ENCODE measurements around the gene APOD. TPM values are rescaled to one million over a fixed set of nuclear protein-coding genes. Genes with fewer than 3 reads are reported as not detected.
A peak's percentile ranks its signal among the peaks of the same experiment; 100 is the strongest.

Gene APOD
- total RNA-seq, 1 experiment from 2014 or later = not detected

DNA sequence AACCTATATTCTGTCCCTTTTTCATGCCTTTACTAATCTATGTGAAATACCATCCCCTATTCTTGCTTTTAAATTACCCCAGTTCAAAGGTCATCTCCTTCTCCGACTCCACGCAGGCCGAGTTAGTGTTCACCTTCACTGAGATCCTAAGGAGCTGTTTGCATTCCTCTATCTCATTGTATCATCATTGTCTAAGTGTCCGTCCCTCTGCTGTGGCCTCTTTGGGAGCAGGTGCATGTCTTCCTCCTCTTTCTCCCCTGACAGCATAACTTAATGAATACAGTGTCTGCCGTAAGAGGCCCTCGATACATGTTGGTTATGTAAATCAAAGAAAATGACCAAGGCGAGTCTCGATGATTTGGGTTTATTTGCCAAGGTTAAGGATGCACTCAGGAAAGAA lies 35.7 kb downstream of the APOD start:
- ChIA-PET CTCF (no interaction called here), POLR2A (interaction anchor here (0.6 kb wide), 1 partner anchor 1191 kb away, joined by 4 read pairs; the partner anchor contains the start of gene PAK2)
- Histone ChIP-seq H3K27me3 (ENCODE audit: control insufficient read depth, insufficient read depth, low read length) (no peaks in the 10 kb centered on the region), H3K9me3 (ENCODE audit: control insufficient read depth, insufficient read depth, low read depth, low read length) (no peaks in the 10 kb centered on the region), H3K4me3 (ENCODE audit: low read depth in 2 of 2, low read length in 2 of 2) (no peak overlapping the region), H3K27ac (ENCODE audit: low read length) (no peak overlapping the region), H3K4me1 (ENCODE audit: control insufficient read depth, insufficient read depth, low read length) (0 out of 2 replicates have a peak, but pooled peaks cover 4% of the 10 kb centered on the region), H3K36me3 (ENCODE audit: control insufficient read depth, insufficient read depth, low read length) (no peaks in the 10 kb centered on the region)
- DNase-seq (ENCODE audit: low read depth, low spot score) (no peak), ATAC-seq (no peak)
- intact Hi-C loops (cut with micrococcal nuclease; ENCODE audit: unreplicated experiment) (no loop called here), in situ Hi-C loops (cut with HindIII; ENCODE audit: low pct_unique_long_range_greater_than_20kb, low sequenced_read_pairs) (no loop called here)
- no TSS peak for BruUV-seq (replicated peaks)
- TF ChIP-seq POLR2AphosphoS5 (IDR thresholded peaks at IDR 0.05; ENCODE audit: low read depth, low read length) (no peak), TCF7L2 (IDR thresholded peaks at IDR 0.05; ENCODE audit: low read depth, low read length) (no peak), SIN3A (IDR thresholded peaks at IDR 0.05; ENCODE audit: borderline replicate concordance, insufficient read depth, low read depth, low read length) (no peak)
- TF ChIP-seq, protein P1, sequence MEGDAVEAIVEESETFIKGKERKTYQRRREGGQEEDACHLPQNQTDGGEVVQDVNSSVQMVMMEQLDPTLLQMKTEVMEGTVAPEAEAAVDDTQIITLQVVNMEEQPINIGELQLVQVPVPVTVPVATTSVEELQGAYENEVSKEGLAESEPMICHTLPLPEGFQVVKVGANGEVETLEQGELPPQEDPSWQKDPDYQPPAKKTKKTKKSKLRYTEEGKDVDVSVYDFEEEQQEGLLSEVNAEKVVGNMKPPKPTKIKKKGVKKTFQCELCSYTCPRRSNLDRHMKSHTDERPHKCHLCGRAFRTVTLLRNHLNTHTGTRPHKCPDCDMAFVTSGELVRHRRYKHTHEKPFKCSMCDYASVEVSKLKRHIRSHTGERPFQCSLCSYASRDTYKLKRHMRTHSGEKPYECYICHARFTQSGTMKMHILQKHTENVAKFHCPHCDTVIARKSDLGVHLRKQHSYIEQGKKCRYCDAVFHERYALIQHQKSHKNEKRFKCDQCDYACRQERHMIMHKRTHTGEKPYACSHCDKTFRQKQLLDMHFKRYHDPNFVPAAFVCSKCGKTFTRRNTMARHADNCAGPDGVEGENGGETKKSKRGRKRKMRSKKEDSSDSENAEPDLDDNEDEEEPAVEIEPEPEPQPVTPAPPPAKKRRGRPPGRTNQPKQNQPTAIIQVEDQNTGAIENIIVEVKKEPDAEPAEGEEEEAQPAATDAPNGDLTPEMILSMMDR (IDR thresholded peaks at IDR 0.05) = no peak
- TF ChIP-seq, protein P2, sequence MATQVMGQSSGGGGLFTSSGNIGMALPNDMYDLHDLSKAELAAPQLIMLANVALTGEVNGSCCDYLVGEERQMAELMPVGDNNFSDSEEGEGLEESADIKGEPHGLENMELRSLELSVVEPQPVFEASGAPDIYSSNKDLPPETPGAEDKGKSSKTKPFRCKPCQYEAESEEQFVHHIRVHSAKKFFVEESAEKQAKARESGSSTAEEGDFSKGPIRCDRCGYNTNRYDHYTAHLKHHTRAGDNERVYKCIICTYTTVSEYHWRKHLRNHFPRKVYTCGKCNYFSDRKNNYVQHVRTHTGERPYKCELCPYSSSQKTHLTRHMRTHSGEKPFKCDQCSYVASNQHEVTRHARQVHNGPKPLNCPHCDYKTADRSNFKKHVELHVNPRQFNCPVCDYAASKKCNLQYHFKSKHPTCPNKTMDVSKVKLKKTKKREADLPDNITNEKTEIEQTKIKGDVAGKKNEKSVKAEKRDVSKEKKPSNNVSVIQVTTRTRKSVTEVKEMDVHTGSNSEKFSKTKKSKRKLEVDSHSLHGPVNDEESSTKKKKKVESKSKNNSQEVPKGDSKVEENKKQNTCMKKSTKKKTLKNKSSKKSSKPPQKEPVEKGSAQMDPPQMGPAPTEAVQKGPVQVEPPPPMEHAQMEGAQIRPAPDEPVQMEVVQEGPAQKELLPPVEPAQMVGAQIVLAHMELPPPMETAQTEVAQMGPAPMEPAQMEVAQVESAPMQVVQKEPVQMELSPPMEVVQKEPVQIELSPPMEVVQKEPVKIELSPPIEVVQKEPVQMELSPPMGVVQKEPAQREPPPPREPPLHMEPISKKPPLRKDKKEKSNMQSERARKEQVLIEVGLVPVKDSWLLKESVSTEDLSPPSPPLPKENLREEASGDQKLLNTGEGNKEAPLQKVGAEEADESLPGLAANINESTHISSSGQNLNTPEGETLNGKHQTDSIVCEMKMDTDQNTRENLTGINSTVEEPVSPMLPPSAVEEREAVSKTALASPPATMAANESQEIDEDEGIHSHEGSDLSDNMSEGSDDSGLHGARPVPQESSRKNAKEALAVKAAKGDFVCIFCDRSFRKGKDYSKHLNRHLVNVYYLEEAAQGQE (IDR thresholded peaks at IDR 0.05; ENCODE audit: insufficient read depth in 1 of 2, low read depth in 2 of 2, low read length in 1 of 2) = no peak

DNA sequence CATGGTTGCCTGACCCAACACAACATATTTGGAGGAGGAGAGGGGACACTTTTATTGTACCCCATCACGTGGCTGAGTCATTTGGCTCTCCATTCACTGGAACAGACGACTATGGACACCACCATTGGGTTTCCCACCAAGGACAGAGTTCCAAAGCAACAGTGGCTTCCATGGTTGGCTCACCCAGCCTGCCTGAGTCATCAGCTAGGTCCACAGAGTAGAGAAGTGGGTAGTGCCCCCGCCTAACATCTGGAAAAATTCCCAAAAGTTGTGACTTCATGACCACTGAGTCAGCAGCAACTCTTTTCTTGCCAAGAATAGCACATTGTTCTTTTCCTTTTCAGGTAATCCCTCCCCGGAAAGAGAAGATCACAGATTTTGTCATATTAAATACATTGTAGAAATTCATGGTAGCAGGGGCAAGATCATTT lies 37.6 kb downstream of the APOD start:
- peaks cover 9% of the 10 kb centered on the region for H3K4me1 ChIP-seq (ENCODE audit: control insufficient read depth, insufficient read depth, low read length)
- ChIA-PET POLR2A (no interaction called here), CTCF (no interaction called here)
- intact Hi-C loops (cut with micrococcal nuclease; ENCODE audit: unreplicated experiment) = no loop called here
- ATAC-seq = no peak
- H3K27ac ChIP-seq (ENCODE audit: low read length) = no peak overlapping the region
- peak; percentile 82 for DNase-seq (ENCODE audit: low read depth, low spot score)
- H3K36me3 ChIP-seq (ENCODE audit: control insufficient read depth, insufficient read depth, low read length) = no peaks in the 10 kb centered on the region
- H3K4me3 ChIP-seq (ENCODE audit: low read depth in 2 of 2, low read length in 2 of 2) = no peak overlapping the region
- BruUV-seq (replicated peaks) = no TSS peak
- H3K9me3 ChIP-seq (ENCODE audit: control insufficient read depth, insufficient read depth, low read depth, low read length) = no peaks in the 10 kb centered on the region
- in situ Hi-C loops (cut with HindIII; ENCODE audit: low pct_unique_long_range_greater_than_20kb, low sequenced_read_pairs) = no loop called here
- H3K27me3 ChIP-seq (ENCODE audit: control insufficient read depth, insufficient read depth, low read length) = no peaks in the 10 kb centered on the region
- TF ChIP-seq TCF7L2 (IDR thresholded peaks at IDR 0.05; ENCODE audit: low read depth, low read length) (no peak), SIN3A (IDR thresholded peaks at IDR 0.05; ENCODE audit: borderline replicate concordance, insufficient read depth, low read depth, low read length) (no peak), POLR2AphosphoS5 (IDR thresholded peaks at IDR 0.05; ENCODE audit: low read depth, low read length) (no peak)
- TF ChIP-seq, protein P1 (IDR thresholded peaks at IDR 0.05) = no peak
- TF ChIP-seq, protein P2 (IDR thresholded peaks at IDR 0.05; ENCODE audit: insufficient read depth in 1 of 2, low read depth in 2 of 2, low read length in 1 of 2) = no peak

Measured in Panc1 (cell line).